NT2/D1 (cell line): ENCODE measurements around the gene FAM222B.

Source experiments
- DNase-seq: peaks from one replicate; pipeline ENCODE4 v3.0.0-alpha.2; 2011; ENCODE audit warnings: low read depth, low spot score
- H3K27me3 ChIP-seq: 2 replicates; pipeline ENCODE4 v1.6.0; 2011; ENCODE audit warnings: mild to moderate bottlenecking; ENCODE audit not compliant: insufficient read length, insufficient read depth
- H3K36me3 ChIP-seq: 2 replicates; pipeline ENCODE4 v1.6.1; 2011; ENCODE audit warnings: mild to moderate bottlenecking, low read length, mixed read lengths; ENCODE audit not compliant: insufficient read depth, insufficient read length
- H3K4me1 ChIP-seq: 2 replicates; pipeline ENCODE4 v1.5.1; 2011; ENCODE audit not compliant: insufficient read depth, insufficient read length
- H3K4me3 ChIP-seq: 2 replicates; pipeline ENCODE4 v1.5.1; 2011; ENCODE audit warnings: low read depth; ENCODE audit not compliant: insufficient read length
- H3K9ac ChIP-seq: 2 replicates; pipeline ENCODE4 v1.6.0; 2011; ENCODE audit warnings: low read depth; ENCODE audit not compliant: insufficient read length
- H3K9me3 ChIP-seq: 2 replicates; pipeline ENCODE4 v1.5.1; 2011; ENCODE audit warnings: mild to moderate bottlenecking, low read length; ENCODE audit not compliant: insufficient read depth
- SUZ12 ChIP-seq: IDR thresholded peaks from 2 replicates; pipeline ENCODE4 v1.6.1; 2011; ENCODE audit not compliant: insufficient read length, insufficient read depth; ENCODE audit errors: extremely low read depth
- YY1 ChIP-seq: IDR thresholded peaks from 2 replicates; pipeline ENCODE4 v1.6.1; 2011; ENCODE audit not compliant: insufficient read length, insufficient read depth
- ZNF274 ChIP-seq: IDR thresholded peaks from 2 replicates; pipeline ENCODE4 v1.6.1; 2011; ENCODE audit warnings: mild to moderate bottlenecking, low read depth, low read length

FAM222B gene

DNA sequence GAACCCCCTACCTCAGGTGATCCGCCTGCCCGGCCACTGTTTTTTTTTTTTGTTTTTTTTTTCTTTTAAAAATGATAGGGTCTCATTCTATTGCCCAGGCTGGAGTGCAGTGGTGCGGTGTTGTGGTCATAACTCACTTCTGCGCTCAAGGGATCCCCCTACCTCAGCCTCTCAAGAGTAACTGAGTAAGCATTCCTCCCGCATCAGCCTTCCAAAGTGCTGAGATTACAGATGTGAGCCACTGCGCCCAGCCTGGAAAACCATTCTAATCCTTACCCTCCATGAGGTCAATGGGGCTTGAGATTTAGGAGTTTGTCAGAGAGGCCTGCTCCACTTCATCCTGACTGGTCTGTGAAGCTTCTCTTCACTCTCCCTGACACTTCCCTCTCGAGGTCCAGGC, 24.7 kb upstream of the FAM222B start:
- Histone ChIP-seq H3K9me3 (no peaks in the 10 kb centered on the region), H3K27me3 (no peaks in the 10 kb centered on the region), H3K9ac (no peak overlapping the region), H3K4me1 (peaks cover 6% of the 10 kb centered on the region), H3K36me3 (no peaks in the 10 kb centered on the region), H3K4me3 (no peak overlapping the region)
- DNase-seq, result no peak
- TF ChIP-seq YY1, result no peak
- no peak for TF ChIP-seq ZNF274

DNA sequence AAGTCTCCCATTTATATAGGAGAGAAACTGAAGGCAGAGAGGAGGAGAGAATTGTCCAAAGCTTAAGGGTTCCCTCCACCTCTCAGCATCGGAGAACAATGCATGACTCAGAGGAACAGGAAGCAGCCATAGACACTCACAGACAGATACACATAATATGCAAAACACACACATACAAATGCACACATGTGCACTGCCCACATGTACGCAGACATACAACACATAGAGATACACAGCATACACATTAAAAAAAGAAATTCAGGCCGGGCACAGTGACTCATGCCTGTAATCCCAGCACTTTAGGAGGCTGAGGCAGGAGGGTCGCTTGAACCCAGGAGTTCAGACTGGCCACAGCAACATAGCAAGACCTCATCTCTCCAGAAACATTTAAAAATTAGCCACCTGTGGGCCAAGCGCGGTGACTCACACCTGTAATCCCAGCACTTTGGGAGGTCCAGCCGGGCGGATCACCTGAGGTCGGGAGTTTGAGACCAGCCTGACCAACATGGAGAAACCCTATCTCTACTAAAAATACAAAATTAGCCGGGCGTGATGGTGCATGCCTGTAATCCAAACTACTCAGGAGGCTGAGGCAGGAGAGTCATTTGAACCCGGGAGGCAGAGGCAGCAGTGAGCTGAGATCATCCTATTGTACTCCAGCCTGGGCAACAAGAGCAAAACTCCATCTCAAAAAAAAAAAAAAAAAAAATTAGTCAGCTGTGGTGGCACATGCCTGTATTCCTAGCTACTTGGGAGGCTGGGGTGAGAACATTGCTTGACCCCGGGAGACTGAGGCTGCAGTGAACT, 23.6 kb upstream of the FAM222B start:
- TF ChIP-seq ZNF274 (no peak), YY1 (no peak), SUZ12 (no peak)
- peaks cover 6% of the 10 kb centered on the region for H3K4me1 ChIP-seq

DNA sequence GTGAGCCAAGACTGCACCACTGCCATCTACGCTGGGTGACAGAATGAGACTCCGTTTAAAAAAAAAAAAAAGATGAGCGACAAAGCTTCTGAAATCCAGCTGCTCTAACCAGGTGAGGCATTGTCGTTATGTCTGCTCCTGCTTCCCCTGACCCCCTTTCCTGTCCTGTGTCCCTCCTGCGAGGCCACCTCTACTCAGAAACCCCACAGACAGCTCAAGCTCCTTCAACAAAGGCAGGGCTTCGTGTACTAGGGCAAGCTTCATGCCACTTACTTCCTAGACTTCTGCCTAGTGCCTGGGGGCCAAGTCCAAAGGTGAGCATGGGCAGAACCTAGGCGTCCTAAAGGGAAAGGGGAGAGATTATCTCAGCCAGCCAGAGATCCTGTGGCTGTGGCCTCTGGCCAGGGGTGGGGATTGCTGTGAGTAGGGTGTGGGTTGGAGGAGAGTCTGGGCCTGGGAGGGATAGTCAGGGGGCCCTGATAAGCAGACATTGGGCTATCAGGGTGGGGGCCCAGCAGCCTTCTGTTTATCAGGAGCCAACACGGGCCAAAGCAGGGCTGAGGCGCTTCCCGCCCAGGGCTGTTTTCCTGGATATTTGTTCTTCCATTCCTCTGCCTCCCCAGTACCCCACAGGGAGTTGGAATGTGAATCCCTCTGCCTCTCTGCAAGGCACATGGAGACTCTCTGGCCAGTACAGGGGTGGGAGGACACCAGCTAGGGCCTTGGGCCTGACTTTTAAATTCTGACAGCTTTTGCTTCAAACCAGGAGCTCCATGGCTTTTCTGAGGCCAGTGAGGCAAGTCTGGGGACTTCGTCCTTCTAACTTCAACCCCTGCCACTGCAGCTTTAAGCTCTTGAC, 22.6 kb upstream of the FAM222B start:
- DNase-seq, result no peak
- Histone ChIP-seq H3K4me1 (peaks cover 6% of the 10 kb centered on the region), H3K27me3 (no peaks in the 10 kb centered on the region), H3K9me3 (no peaks in the 10 kb centered on the region), H3K36me3 (peaks cover 13% of the 10 kb centered on the region), H3K4me3 (no peak overlapping the region), H3K9ac (no peak overlapping the region)
- TF ChIP-seq SUZ12 (no peak), YY1 (no peak), ZNF274 (no peak)

More for the DNA sequence above, 23.6 kb upstream of the FAM222B start:
- no peaks in the 10 kb centered on the region for H3K27me3 ChIP-seq
- peaks cover 6% of the 10 kb centered on the region for H3K36me3 ChIP-seq
- H3K4me3 ChIP-seq, result no peak overlapping the region
- no peak for DNase-seq
- no peak overlapping the region for H3K9ac ChIP-seq
- no peaks in the 10 kb centered on the region for H3K9me3 ChIP-seq

DNA sequence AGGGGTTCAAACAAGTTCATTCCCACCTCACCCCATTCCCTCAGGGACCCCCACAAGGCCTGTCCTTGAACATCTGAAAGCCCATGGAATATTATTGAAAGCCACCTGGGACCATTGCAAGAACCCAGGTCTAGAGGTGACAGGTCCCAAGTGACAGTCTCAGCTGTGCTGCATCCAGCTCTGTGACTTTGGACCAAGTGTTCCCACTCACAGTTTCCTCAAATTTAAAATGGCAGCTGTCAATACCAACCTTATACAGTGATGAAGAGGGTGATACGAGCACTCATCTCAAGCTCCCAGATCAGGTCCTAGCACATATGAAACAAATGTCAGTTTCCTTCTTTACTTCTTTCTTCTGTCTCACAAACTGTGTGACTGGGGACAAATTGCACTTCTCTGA, 21.4 kb upstream of the FAM222B start:
- DNase-seq, result no peak
- Histone ChIP-seq H3K9ac (no peak overlapping the region), H3K4me3 (no peak overlapping the region), H3K4me1 (peaks cover 6% of the 10 kb centered on the region), H3K27me3 (no peaks in the 10 kb centered on the region), H3K9me3 (no peaks in the 10 kb centered on the region), H3K36me3 (peaks cover 21% of the 10 kb centered on the region)
- TF ChIP-seq YY1 (no peak), ZNF274 (no peak), SUZ12 (no peak)

DNA sequence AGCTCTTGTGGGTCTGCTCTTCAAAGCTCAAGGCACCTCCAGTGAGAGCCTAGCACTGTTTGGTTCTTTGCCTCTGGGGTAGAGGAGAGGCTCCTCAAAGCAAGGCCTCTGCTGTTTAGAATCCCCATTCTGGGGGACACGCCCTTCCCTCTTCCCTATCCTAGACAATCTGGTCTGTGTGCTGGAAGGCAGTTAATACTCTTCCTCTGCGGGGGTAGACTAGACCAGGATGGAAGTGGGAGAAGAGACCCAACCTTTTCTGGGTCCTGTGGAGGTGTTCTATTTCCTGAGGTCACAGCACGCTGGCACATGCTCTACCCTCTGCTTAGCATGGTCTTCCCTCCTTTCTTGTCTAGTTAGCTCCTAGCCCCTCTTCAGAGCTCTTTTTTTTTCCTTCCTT, 20.0 kb upstream of the FAM222B start:
- DNase-seq, result no peak
- Histone ChIP-seq H3K4me3 (no peak overlapping the region), H3K9ac (no peak overlapping the region), H3K4me1 (peaks cover 6% of the 10 kb centered on the region), H3K9me3 (no peaks in the 10 kb centered on the region), H3K36me3 (peaks cover 35% of the 10 kb centered on the region), H3K27me3 (no peaks in the 10 kb centered on the region)
- TF ChIP-seq YY1 (no peak), ZNF274 (no peak), SUZ12 (no peak)

DNA sequence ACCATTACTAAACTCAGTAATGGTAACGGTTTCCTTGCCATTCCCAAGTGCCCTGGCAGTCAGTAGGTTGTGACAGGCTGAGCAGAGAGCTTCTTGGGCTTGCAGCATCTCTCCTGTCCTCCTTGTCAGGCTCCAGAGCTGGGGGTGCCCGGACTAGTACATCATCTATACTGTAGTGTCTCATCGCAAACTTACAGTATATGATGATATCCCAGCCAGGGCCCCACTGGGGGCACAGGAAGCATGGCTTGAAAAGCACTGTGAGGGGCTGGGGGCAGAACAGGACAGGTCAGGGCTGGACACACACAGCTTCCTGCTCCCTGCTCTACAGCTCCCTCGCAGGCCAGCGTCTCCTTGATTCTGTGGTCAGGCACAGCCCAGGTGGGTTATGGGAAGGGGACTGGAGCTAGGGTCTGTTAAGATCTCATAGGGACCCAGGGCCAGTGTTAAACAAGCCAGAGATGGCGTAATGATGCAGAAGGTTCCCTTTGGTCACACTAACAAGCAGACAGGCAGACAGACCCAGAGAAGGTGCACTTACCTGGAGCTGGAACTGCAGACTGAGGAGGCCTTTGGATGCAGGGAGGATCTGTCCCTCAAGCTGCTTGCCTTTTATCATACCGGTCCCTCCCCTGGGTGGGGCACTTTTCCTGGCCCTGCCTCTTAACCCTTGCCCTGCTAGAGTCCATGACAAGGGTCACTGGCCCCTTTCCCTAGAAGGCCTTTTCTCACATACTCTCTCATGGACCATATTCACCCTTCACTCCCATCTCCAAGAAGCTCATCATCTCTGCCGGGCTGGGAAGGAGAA, 19.0 kb upstream of the FAM222B start:
- Histone ChIP-seq H3K27me3 (no peaks in the 10 kb centered on the region), H3K9me3 (no peaks in the 10 kb centered on the region), H3K36me3 (peaks cover 36% of the 10 kb centered on the region), H3K9ac (no peak overlapping the region), H3K4me1 (peaks cover 6% of the 10 kb centered on the region), H3K4me3 (no peak overlapping the region)
- TF ChIP-seq YY1 (no peak), SUZ12 (no peak), ZNF274 (no peak)
- DNase-seq, result no peak
